Fibroblast of lung (primary cell): ENCODE measurements around the gene CYP2D6. TPM values are rescaled to one million over a fixed set of nuclear protein-coding genes. Genes with fewer than 3 reads are reported as not detected.

Source experiments
- DNase-seq, 2 donors: peaks; one replicate each; pipeline versions ENCODE4 v3.0.0 to v3.0.0-alpha.2; 2010; ENCODE audit warnings: low read depth in 2 of 2
- H2AFZ ChIP-seq: 2 replicates; pipeline ENCODE4 v1.5.1; 2012; ENCODE audit warnings: low read length, control low read depth, inconsistent platforms
- H3K27ac ChIP-seq: 2 replicates; pipeline ENCODE4 v1.5.1; 2011; ENCODE audit warnings: low read length, control low read depth; ENCODE audit not compliant: insufficient read depth
- H3K27me3 ChIP-seq: 2 replicates; pipeline ENCODE4 v1.5.1; 2011; ENCODE audit warnings: mild to moderate bottlenecking, low read length; ENCODE audit not compliant: control insufficient read depth, insufficient read depth
- H3K36me3 ChIP-seq: 2 replicates; pipeline ENCODE4 v1.5.1; 2011; ENCODE audit warnings: low read length; ENCODE audit not compliant: control insufficient read depth, insufficient read depth
- H3K4me1 ChIP-seq: 2 replicates; pipeline ENCODE4 v1.5.1; 2011; ENCODE audit warnings: low read length; ENCODE audit not compliant: control insufficient read depth, insufficient read depth; ENCODE audit errors: extremely low read depth
- H3K4me2 ChIP-seq: 2 replicates; pipeline ENCODE4 v1.5.1; 2011; ENCODE audit warnings: low read length, control low read depth; ENCODE audit not compliant: insufficient read depth; ENCODE audit errors: extremely low read depth
- H3K4me3 ChIP-seq, 4 experiments: fragments of 200-600 bp in 1 of 4; sonication (generic) in 1 of 4; replicated peaks in 1 of 4; 2 replicates each; pipeline ENCODE4 v1.5.1; 2011 to 2016; ENCODE audit warnings: low read length in 4 of 4, low read depth in 3 of 4, mild to moderate bottlenecking in 3 of 4, control low read depth in 2 of 4, inconsistent platforms in 1 of 4, mixed read lengths in 1 of 4; ENCODE audit not compliant: insufficient read depth in 1 of 4; ENCODE audit errors: control extremely low read depth in 1 of 4
- H3K79me2 ChIP-seq: 2 replicates; pipeline ENCODE4 v1.5.1; 2012; ENCODE audit warnings: mild to moderate bottlenecking, low read length, inconsistent platforms; ENCODE audit not compliant: control insufficient read depth, insufficient read depth
- H3K9ac ChIP-seq: 2 replicates; pipeline ENCODE4 v1.5.1; 2011; ENCODE audit warnings: mild to moderate bottlenecking, low read length, control low read depth; ENCODE audit not compliant: insufficient read depth
- H3K9me3 ChIP-seq: 2 replicates; pipeline ENCODE4 v1.5.1; 2012; ENCODE audit warnings: low read depth, low read length; ENCODE audit not compliant: control insufficient read depth, insufficient read depth
- H4K20me1 ChIP-seq: 2 replicates; pipeline ENCODE4 v1.5.1; 2011; ENCODE audit warnings: low read length; ENCODE audit not compliant: control insufficient read depth, insufficient read depth; ENCODE audit errors: extremely low read depth
- CTCF ChIP-seq, 2 donors: IDR thresholded peaks in 1 of 2; conservative IDR thresholded peaks in 1 of 2; 1 replicate in 1 of 2; 2 replicates in 1 of 2; pipeline ENCODE4 v1.5.1; 2011 to 2012; ENCODE audit warnings: low read length in 2 of 2, control low read depth in 1 of 2, inconsistent platforms in 1 of 2, low read depth in 1 of 2, mild to moderate bottlenecking in 1 of 2
- EZH2 ChIP-seq: IDR thresholded peaks from 2 replicates; pipeline ENCODE4 v1.5.1; 2012; ENCODE audit warnings: low read length, control low read depth, mild to moderate bottlenecking; ENCODE audit errors: missing control alignments
- polyA plus RNA-seq, 2 donors: library from polyadenylated mRNA; depleted of rRNA in 1 of 2; stranded (reverse) in 1 of 2; unstranded in 1 of 2; fragments of >200 nt; gene quantifications; 2 replicates each; pipeline ENCODE4 v1.2.1, GENCODE V29; 2011 to 2012; ENCODE audit warnings: missing spikeins in 1 of 2
- total RNA-seq: library from RNA; depleted of rRNA; stranded (reverse); fragments of >200 nt; gene quantifications from 2 replicates; pipeline ENCODE4 v1.2.1, GENCODE V29; 2014

CYP2D6 gene
- total and polyA plus RNA-seq, 2 donors (not counting 1 experiment from before 2014, with no cell fraction given) = 0.09 to 0.33 TPM

DNA sequence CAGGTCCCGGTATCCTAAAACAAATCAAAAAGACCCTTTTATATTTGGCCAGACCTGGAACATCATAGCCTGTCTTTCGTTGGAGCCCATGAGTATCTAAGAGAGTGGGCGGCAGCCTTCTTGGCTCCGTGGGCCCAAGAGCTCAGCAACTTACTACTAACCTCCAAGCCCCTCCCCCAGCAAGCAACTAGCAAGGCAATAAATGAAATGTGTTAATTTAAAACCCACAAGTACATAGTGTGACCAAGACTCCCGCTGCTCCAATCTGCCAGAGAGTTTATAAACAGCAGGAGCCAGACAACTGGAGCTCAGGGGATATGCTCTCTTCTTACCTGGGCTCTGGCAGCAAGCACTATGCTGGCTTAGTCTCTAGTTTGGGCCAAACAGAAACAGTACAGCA is 40.8 kb upstream of the CYP2D6 start:
- no peak overlapping the region for H3K4me2 ChIP-seq
- H3K79me2 ChIP-seq = no peaks in the 10 kb centered on the region
- no peaks in the 10 kb centered on the region for H3K27me3 ChIP-seq
- H3K4me3 ChIP-seq = no peak overlapping the region
- H3K27ac ChIP-seq = no peak overlapping the region
- H3K4me1 ChIP-seq = peaks cover 7% of the 10 kb centered on the region
- H3K9ac ChIP-seq = no peak overlapping the region
- H4K20me1 ChIP-seq = no peaks in the 10 kb centered on the region
- no peaks in the 10 kb centered on the region for H3K9me3 ChIP-seq
- H2AFZ ChIP-seq = no peak overlapping the region
- DNase-seq = no peak
- H3K36me3 ChIP-seq = no peaks in the 10 kb centered on the region
- TF ChIP-seq EZH2 (no peak), CTCF (conservative IDR thresholded peaks at IDR 0.05 in 1 of 2, IDR thresholded peaks at IDR 0.05 in 1 of 2; ENCODE audit: low read depth in 1 of 2, low read length in 2 of 2) (no peak)

DNA sequence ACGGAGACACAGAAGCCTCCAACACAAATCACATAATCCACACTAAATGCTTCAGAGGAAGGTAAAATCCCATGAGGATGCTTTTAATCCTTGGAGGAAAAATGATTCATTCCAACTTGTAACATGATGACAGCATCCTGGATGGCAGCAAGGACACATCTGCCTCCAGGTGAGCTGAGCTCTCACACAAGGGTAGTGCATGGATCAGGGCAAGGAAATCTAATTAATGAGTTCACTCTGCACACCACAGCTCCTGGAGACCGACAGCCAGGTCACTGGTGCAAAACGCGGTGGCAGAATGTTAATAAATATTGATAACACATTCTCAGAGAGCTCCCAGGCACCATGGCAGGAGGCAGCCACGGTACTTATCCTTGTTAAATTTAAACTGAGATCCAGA is 40.3 kb upstream of the CYP2D6 start:
- no peak overlapping the region for H3K9ac ChIP-seq
- peaks cover 7% of the 10 kb centered on the region for H3K4me1 ChIP-seq
- no peaks in the 10 kb centered on the region for H3K36me3 ChIP-seq
- TF ChIP-seq EZH2 = no peak
- no peak for TF ChIP-seq CTCF (conservative IDR thresholded peaks at IDR 0.05 in 1 of 2, IDR thresholded peaks at IDR 0.05 in 1 of 2; ENCODE audit: low read depth in 1 of 2, low read length in 2 of 2)
- H3K4me2 ChIP-seq = no peak overlapping the region
- no peak overlapping the region for H2AFZ ChIP-seq
- H3K27ac ChIP-seq = no peak overlapping the region
- DNase-seq = no peak
- no peaks in the 10 kb centered on the region for H4K20me1 ChIP-seq
- H3K79me2 ChIP-seq = no peaks in the 10 kb centered on the region
- no peaks in the 10 kb centered on the region for H3K27me3 ChIP-seq
- H3K9me3 ChIP-seq = no peaks in the 10 kb centered on the region
- H3K4me3 ChIP-seq = no peak overlapping the region

DNA sequence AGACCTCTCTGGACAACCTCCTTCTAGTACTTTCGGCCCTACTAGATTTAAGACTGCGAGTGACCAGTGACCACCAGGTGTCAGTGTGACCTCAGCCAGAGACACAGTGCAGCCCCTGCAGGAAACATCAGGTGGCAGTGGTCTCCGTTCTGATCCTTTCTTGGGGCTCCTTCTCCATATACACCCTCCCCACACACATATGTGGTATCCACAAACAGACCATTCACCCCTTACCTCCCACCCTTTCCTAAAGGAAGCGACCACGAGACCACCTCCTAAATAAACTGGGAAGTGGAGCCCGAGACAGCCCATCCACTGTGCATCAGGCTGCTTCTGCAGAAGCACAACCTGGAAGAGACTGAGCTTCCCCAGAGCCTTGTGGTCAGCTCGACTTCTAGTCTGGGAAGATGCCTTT is 38.5 kb upstream of the CYP2D6 start:
- peak; percentile 57 to 80 for DNase-seq
- H3K9me3 ChIP-seq = no peaks in the 10 kb centered on the region
- H2AFZ ChIP-seq = no peak overlapping the region
- no peaks in the 10 kb centered on the region for H3K79me2 ChIP-seq
- no peak overlapping the region for H3K27ac ChIP-seq
- TF ChIP-seq EZH2 (no peak), CTCF (conservative IDR thresholded peaks at IDR 0.05 in 1 of 2, IDR thresholded peaks at IDR 0.05 in 1 of 2; ENCODE audit: low read depth in 1 of 2, low read length in 2 of 2) (peak; percentile 96 to 98)
- H3K4me1 ChIP-seq = peaks cover 7% of the 10 kb centered on the region
- H3K27me3 ChIP-seq = no peaks in the 10 kb centered on the region
- no peaks in the 10 kb centered on the region for H3K36me3 ChIP-seq
- H4K20me1 ChIP-seq = no peaks in the 10 kb centered on the region
- H3K4me2 ChIP-seq = no peak overlapping the region
- no peak overlapping the region for H3K9ac ChIP-seq
- H3K4me3 ChIP-seq = no peak overlapping the region
